Measurements from ENCODE around the gene PLPPR2. TPM values are rescaled to one million over a fixed set of nuclear protein-coding genes. Genes with fewer than 3 reads are reported as not detected.
"Not testable (repeated sequence)": the region's sequence is repeated elsewhere in the genome, so short reads cannot be mapped to it uniquely, and the experiment has no call there.

Gene PLPPR2
- total RNA-seq, 1 donor from 2014 or later: 25.5 TPM

DNA sequence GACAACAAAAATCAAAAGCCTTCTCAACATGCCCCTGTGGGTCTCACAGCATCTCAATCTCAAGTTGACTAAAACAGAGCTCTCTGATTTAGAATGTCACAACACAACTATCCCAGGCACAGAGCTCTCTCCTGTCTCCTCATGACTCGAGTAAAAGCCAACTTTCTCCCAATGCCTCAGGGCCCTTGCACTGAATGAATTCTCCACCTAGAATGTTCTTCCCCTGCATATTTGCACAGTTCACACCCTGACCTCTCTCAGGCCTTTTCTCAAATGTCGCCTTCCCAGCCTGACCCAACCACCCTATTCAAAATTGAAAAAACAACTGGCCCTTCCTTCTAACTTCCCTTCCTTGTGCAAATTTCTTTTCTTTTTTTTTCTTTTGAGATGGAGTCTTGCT is 15.5 kb downstream of the PLPPR2 start:
- no peak for DNase-seq (ENCODE audit: low spot score)

DNA sequence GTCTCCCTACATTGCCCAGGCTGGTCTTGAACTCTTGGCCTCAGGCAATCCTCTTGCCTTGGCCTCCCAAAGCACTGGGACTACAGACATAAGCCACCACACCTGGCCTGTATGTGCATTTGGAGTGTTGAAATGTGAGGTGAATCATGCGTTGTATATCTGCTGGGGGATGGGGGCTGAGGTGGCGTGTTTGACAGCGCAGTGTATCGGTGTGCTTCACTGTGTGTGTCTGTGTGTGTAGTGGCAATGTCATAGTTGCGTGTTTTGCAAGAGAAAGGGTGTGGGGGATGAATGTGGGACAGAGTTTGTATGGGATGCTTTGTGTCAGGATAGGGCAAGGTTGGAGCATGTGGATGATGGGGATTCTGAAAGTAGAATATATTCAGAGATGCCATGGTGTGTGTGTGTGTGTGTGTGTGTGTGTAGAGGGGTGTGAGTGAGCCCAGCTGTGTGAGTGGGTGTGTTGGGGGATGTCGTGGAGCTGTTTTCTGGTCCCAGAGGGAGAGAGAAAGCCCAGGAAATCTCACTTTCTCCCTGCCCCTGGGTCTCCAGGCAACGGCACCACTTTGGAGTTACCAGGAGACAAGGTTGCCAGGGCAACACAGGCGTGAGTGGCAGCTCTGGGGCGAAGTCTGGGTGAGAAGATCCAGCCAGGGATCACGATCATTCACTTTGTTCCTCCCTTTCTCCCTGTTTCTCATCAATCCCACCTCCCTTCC is 18.1 kb downstream of the PLPPR2 start:
- no peak for DNase-seq (ENCODE audit: low spot score)

DNA sequence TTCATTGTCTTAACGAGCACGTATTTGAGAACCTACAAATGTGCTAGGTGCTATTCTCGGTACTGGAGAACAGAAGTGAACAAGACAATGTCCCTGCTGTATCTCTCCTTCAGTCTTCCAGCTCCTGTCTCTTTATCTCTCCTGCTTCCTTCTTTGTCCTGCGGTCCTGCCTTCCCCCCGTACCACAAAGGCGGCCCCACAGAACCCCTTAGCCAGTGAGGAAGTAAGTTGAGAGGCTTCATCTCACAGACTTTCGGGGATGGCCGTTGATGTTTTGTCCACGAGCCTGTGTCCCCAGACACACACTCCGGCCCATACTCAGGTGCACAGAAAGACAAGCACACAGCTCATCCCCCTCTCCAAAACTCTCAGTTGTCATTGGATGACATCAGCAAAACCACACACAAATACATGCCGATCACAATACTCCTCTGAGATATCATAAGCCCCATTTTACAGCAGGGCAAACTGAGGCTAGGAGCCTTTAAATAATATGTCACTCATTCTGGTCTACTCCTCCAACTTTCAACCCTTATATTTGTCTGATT is 18.7 kb downstream of the PLPPR2 start:
- no peak for DNase-seq (ENCODE audit: low spot score)

DNA sequence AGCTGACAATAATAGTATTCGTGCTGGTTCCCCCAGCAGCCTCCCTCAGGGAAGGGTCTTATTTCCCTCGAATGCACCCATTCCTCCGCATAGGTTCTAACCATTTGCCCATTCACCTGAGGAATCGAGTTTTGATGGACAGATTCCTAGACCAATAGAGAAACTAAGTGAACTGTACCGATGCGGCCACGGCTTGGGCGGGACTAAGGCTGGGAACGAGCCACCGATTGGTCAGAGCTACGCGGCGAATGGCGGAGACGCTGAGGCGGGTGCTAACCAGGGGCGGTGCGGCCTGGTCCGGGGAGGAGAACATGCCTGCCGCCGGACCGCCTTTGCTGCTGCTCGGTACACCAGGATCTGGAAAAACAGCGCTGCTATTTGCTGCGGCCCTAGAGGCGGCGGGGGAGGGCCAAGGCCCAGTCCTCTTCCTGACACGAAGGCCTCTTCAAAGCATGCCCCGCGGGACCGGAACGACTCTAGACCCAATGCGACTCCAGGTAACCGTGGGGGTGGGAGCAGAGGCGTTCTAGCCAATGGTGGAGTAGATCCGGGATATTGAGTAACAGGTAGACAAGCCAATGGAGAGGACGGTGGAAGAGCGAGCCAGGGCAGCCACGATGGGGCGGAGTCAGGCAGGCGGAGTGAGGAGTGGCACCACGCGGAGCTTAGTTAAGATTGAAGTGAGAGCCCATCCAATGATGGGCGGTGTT is 19.4 kb downstream of the PLPPR2 start, which contains the start of gene SWSAP1:
Gene SWSAP1 (plus strand): TSS at position 234 of the 710 bp plus-strand sequence. CDS start 15 bp downstream, at position 249.
- peak; percentile 99 for DNase-seq (ENCODE audit: low spot score)

DNA sequence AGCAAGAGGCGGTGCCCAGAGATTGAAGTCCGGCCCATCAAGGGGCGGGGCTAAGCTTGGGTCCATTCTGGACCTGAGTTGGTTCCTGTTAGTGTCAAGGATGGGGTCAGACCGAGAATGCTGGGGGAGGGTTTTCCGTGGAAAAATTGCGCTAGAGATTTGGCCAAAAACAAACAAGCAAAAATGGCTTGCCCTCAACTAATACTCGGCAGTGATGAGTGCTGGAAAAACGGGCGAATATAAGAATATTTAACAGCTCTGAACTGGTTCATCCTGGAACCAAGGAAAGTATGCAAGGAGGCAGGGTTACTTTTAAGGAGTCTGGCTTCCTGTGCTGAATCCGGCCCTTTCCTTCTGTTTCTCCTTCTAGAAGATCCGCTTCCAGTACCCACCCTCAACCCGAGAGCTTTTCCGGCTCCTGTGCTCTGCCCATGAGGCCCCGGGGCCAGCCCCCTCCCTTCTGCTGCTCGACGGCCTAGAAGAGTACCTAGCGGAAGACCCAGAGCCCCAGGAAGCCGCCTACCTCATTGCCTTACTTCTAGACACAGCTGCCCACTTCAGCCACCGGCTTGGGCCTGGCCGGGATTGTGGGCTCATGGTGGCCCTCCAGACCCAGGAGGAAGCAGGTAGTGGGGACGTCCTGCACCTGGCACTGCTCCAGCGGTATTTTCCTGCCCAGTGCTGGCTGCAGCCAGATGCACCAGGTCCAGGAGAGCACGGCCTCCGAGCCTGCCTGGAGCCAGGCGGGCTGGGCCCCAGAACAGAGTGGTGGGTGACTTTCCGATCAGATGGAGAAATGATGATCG is 20.1 kb downstream of the PLPPR2 start:
- DNase-seq (ENCODE audit: low spot score): peak; percentile 75

DNA sequence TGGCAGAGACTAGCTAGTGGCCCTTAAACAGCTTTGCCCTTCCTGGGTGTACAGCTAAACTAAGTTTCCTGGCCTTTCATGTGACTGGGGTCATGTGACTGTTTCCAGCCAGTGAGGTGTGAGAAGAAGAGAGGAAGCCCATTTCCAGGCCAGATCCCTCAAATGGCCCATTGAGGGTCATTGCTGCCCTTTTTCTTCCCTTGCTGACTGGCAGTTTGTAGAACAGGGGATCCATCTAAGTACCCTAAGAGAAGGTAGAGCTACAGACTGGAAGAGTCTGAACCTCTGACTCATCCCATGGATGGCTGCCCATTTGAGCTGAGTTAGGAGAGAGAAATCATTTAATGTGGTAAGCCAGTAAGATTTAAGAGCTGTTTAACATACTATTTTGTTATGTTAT is 22.0 kb downstream of the PLPPR2 start:
- no peak for DNase-seq (ENCODE audit: low spot score)

DNA sequence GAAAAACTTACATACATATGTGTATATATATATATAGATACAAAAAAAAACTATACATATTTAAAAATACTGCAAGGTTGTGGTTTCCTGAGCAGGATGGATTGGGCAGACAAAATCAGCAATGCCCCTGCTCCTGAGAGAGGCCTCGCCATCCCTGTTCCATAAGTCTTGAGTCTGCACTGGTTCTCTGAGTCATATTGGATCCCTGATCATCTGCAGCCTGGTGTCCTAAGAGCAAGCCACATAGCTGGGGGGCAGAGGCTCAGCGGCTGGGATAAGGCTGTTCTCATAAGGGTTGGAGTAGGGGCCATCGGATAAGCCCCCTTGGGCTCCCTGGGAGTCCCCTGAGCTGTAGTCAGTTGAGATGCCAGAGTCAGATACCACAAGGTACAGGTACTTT is 22.5 kb downstream of the PLPPR2 start:
- DNase-seq (ENCODE audit: low spot score): no peak

DNA sequence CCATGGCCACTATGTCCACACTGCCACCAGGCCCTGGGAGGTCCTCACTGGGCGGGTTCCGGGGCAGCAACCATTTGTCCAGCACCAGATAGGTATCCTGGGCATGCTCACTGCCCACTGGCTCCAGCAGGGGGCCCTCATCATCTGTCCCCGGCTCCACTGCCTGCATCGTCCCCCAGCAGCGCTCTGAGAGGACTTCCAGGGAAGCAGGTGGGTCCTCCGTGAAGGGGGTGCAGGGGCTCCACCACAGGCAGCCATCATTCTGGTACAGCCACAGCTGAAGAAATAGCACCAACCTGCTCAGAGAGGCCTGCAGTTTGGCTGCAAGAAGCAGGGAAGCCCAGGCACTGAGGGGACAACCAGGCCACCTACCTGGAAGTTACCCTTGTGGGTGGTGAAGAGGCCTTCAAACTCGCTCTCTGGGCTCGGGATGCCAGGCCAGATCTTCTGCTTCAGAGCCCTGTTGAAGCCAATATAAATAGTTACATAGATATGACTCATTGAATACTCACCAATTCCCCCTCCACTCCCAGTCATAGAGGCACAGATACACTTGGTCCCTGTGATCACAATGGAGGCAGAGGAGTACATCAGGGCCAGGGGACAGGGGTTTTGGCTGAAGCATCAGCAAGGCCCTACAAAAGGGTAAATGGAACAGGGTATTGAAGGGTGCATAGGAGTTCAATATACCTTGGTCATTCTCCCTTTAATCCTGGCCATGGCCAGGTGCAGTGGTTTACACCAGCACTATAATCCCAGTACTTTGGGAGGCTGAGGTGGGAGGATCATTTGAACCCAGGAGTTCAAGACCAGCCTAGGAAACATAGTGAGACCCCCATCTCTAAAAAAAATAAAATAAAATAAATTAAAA is 23.3 kb downstream of the PLPPR2 start:
- no peak for DNase-seq (ENCODE audit: low spot score)

DNA sequence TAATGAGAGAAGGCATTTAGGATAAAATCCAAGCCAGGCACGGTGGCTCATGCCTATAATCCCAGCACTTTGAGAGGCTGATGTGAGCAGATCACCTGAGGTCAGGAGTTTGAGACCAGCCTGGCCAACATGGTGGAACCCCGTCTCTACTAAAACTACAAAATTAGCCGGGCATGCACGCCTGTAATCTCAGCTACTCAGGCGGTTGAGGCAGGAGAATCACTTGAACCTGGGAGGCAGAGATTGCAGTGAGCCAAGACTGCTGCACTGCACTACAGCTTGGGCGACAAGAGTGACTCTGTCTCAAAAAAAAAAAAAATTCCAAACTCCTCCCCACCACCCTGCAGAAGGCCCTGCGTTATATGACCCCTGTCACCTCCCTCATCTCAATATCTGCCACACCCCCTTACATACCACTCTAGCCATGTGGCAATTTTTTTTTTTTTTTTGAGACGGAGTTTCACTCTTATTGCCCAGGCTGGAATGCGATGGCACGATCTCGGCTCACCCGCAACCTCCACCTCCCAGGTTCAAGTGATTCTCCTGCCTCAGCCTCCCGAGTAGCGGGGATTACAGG is 24.1 kb downstream of the PLPPR2 start:
- DNase-seq (ENCODE audit: low spot score): not testable (repeated sequence)

DNA sequence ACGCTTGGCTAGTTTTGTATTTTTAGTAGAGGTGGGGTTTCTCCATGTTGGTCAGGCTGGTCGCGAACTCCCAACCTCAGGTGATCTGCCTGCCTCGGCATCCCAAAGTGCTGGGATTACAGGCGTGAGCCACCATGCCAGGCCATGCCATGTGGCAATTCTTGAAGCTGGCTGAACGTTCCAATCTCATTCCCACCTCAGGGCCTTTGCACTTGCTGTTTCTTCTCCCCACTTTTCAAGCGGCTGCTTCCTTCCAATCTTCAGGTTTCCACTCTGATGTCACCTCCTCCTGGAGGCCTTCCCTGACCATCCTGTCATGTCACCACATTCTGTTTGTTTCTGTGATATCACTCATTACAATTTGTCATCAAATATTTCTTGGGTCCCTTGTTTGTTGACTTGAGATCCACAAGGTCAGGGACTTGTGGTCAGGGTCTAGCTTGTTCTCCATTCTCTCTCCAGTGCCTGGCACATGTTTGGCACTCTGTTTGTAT is 24.7 kb downstream of the PLPPR2 start:
- no peak for DNase-seq (ENCODE audit: low spot score)

DNA sequence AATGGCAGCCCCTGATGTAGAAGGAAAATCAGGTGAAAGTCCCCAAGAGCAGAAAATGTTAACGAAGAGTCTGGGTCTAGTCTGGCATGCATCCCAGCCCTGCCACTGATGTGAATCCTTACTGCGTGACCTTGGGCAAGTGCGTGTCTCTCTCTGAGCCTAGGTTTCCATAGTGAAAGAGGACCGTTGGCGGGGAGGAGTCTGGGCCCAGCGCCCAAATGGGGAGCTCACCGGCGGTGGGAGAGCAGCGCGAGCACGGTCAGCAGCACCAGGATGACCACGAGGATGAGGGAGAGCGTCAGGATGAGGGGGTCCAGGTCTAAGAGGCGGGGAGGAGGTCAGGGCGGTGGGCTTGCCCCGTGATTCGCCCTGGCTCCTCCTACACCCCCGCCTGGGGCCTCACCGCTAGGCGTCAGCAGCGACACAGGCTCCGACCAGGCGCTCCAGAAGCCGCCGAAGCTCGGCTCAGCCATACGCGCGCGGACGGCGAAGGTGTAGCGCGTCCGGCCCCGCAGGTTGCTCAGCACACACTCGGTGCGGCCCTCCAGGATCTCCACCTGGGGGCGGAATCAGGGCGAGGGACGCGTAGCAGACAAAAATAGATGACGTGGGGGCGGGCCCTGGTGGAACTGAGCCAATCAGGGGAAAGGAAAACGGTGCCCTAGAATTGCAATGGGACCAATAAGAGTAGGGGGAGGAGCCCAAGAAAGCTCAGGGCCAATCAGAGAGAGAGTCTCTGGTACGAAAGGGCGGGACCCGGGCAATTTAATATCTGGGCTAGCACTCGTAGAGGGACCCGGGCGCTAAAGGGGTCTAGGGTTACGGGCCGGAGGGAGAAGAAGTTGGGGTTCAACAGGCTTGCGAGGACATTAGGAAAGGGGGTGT is 25.7 kb downstream of the PLPPR2 start:
- DNase-seq (ENCODE audit: low spot score): peak; percentile 97

DNA sequence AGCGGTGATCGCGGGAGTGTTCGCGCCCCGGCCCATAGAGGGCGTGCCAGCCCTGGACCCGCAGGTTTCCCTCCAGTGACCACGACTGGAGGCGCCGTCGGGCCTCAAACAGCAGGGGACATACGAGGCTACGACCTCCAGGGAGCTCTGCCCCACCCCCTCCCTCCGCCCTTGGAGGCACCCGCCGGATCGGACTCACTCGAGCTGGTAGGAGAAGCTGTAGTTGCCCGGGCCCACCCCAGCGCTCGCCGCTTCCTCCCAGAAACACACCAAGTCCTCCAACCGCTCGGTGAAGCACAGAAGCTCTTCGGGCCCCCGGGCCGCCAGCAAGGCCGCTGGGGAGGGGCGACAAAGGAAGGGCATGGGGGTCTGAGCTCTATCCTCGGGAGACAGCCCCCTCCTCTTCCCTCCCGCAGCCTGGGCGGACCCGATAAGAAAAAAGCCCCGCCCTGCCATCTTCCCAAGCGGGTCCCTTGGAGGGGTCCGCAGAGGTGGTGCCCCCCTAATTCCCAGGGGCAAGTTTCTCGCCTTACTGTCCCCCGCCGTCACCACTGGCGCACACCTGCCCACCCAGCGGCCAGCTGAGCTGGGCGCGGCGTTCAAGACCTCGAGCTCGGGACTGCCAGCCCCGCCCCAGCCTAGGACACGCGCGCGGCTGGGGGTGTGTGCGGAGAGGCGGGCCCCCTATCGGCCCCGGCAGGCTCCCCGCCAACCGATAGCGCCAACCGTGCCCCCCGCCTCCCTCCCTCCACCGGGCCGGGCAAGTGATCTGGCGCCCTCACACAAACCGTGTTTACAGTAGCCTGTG is 27.9 kb downstream of the PLPPR2 start:
- no peak for DNase-seq (ENCODE audit: low spot score)

DNA sequence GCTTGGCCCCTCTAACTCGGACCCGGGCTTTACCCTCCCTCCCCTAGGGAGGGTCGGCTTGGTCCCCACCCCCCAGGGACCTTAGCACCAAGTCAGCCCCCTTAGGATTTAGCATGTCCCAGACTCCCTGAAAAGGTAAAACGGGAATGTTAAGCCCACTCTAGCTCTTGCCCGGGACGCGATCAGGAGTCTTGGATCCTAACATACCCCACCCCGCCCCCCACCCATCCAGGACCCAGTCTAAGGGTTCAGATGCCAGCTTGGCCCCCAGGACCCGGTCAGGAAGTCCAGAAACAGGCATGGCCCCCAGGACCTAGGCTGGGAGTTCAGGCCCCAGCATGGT is 28.4 kb downstream of the PLPPR2 start:
- DNase-seq (ENCODE audit: low spot score): no peak

DNA sequence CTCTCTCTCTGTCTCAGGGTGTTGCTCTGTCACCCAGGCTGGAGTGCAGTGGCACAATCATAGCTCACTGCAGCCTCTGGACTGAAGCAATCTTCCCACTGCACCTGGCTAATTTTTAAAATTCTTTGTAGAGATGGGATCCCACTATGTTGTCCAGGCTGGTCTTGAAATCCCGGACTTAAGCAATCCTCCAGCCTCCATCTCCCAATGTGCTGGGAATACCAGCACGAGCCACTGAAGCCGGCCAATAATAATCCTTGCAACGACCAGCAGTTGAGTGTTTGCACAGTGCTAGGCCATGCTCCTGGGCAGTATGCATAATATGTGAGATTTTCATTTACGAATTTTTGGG is 29.5 kb downstream of the PLPPR2 start:
- DNase-seq (ENCODE audit: low spot score): no peak

DNA sequence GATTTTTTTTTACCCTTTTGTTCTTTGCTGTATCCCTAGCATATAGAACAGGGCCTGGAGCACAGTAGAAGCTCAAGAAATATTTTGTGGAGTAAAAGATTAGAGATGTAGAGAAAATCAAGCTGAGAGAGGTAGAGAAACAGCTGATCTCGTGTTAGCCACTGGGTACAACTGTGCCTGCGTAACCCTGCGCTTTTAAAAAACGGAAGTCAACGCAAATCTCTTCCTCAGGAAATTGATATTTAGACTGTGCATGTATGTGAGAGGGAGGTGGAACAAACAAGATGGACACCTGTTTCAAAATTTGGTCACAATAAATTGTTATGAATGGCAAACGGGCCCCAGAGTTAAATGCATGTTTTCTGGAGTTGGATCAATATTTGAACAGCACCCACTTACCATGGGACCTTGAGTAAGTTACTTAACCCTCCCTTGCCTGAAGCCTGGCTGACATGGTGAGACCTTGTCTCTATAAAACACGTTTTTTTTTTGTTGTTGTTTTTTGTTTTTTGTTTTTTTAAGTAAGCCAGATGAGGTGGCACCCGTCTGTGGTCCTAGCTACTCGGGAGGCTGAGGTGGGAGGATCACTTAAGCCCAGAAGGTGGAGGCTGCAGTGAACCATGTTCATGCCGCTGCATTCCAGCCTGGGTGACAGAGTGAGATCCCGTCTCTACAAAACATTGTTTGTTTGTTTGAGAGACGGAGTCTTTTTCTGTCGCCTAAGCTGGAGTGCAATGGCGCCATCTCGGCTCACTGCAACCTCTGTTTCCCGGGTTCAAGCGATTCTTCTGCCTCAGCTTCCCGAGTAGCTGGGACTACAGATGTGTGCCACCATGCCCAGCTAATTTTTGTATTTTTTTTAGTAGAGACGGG is 32.2 kb downstream of the PLPPR2 start:
- no peak for DNase-seq (ENCODE audit: low spot score)

DNA sequence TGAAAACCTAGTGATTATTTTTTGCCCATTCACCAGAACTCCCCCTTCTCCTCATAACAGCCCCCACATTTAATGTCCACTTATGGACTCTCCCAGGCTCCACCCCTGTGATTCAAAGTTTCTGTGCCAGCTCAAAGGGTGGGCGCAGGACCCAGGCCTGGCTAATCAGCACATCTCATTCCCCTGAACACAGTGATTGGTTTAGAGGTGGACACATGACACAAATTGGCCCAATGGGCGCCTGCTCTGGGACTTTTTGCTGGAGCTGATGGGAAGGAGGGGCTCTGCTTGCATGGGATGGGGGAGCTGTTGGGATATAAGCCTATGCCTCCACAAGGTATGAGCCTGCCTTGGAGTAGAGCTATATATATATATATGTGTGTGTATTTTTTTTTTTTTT is 35.1 kb downstream of the PLPPR2 start:
- no peak for DNase-seq (ENCODE audit: low spot score)

DNA sequence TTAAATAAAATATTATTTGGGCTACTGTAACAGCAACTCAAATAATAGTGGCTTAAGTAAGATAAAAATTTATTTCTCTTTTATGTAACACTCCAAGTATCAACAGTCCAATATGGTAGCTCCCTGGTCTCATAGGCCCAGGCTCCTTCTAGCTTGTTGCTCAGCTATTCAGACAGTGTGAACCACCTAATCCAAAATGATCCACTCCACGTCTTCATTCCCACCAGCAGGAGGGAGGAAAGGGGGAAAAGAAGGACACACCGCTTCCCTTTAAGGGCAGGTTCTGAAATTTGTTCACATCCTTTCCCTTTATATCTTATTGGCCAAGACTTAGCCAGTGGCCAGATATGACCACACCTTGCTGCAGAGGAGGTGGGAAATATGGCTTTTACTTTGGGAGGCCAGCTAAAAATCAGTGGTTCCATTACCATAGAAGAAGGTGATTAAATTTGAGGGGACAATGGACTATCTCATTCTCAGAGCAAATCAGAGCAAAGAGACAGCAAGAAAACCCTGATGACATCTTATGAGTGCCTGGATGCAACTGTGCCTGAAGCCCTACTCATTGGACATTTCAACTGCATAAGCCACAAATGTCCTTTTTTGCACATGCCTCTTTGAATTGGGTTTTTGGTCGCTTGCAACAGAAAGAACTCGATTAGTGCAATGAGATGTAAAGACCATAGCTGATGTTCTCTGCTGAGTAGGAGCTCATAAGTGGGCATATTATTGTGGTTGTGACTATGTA is 35.9 kb downstream of the PLPPR2 start:
- no peak for DNase-seq (ENCODE audit: low spot score)
